AG04449 (cell line): ENCODE measurements around the gene STARD7.
"Not testable (repeated sequence)": the region's sequence is repeated elsewhere in the genome, so short reads cannot be mapped to it uniquely, and the experiment has no call there.

ENCODE experiments used
- CTCF ChIA-PET: fragments of 350-600 bp; formaldehyde crosslinking; extraction: SDS; loops from one replicate; lab custom pipeline; 2021; ENCODE audit warnings: antibody characterized with exemption; lab: Yijun Ruan, JAX
- POLR2A ChIA-PET: fragments of 400-600, 350-600 bp; formaldehyde crosslinking; extraction: SDS; loops from one replicate; lab custom pipeline; 2020; ENCODE audit warnings: antibody characterized with exemption, inconsistent platforms; lab: Yijun Ruan, JAX
- DNase-seq: peaks from one replicate; pipeline ENCODE4 v3.0.0-alpha.2; 2010; ENCODE audit warnings: low read depth, low spot score
- H3K4me3 ChIP-seq: 2 replicates; pipeline ENCODE4 v1.5.1; 2011; ENCODE audit warnings: low read depth, mild to moderate bottlenecking, control low read depth, low read length
- TF ChIP-seq, protein P1 (sequence below): IDR thresholded peaks from one replicate; pipeline ENCODE4 v1.5.1; 2011; ENCODE audit warnings: mild to moderate bottlenecking, moderate library complexity, low read length, control low read depth, inconsistent platforms; ENCODE audit not compliant: insufficient read depth; ENCODE audit errors: missing control alignments

The STARD7 gene

DNA sequence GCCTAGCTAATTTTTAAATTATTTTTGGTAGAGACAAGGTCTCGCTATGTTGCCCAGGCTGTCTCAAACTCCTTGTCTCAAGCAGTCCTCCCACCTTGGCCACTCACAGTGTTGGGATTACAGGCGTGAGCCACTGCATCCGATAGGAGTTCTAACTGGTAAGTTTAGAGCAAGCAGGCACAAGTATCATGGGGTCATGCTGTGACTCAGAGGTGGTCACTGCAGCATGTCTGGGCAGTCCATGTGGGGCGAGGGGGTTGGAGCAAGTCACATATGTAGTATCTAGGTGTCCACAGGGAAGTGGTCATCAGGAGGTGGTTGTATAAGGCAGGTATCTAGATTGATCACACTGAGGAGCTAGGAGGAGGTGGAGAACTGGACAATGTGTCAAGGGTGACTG is 22.7 kb upstream of the STARD7 start:
- ChIA-PET CTCF (interaction anchor here (0.8 kb wide), 1 partner anchor 93 kb away, joined by 3 read pairs; the partner anchor contains the start of gene ASTL), POLR2A (no interaction called here)
- no peak for DNase-seq
- TF ChIP-seq, protein P1, sequence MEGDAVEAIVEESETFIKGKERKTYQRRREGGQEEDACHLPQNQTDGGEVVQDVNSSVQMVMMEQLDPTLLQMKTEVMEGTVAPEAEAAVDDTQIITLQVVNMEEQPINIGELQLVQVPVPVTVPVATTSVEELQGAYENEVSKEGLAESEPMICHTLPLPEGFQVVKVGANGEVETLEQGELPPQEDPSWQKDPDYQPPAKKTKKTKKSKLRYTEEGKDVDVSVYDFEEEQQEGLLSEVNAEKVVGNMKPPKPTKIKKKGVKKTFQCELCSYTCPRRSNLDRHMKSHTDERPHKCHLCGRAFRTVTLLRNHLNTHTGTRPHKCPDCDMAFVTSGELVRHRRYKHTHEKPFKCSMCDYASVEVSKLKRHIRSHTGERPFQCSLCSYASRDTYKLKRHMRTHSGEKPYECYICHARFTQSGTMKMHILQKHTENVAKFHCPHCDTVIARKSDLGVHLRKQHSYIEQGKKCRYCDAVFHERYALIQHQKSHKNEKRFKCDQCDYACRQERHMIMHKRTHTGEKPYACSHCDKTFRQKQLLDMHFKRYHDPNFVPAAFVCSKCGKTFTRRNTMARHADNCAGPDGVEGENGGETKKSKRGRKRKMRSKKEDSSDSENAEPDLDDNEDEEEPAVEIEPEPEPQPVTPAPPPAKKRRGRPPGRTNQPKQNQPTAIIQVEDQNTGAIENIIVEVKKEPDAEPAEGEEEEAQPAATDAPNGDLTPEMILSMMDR, result no peak
- no peak overlapping the region for H3K4me3 ChIP-seq

- CTCF ChIA-PET, result interaction anchor here (0.5 to 0.9 kb wide), 2 partner anchors 16 to 49 kb away, joined by 4 read pairs; partner anchors contain the start of gene STARD7
Observed at GRCh38 chr2:96225016-96225533, 16.4 kb upstream of the STARD7 start.

GRCh38 chr2:96221106-96221505 is 12.5 kb upstream of the STARD7 start:
- H3K4me3 ChIP-seq, CTCF ChIA-PET, POLR2A ChIA-PET, DNase-seq: not testable (repeated sequence)

More at GRCh38 chr2:96225016-96225533, 16.4 kb upstream of the STARD7 start:
- POLR2A ChIA-PET, result no interaction called here
- no peak overlapping the region for H3K4me3 ChIP-seq
- TF ChIP-seq, protein P1, result no peak
- no peak for DNase-seq

GRCh38 chr2:96219959-96220358 is 11.3 kb upstream of the STARD7 start:
- DNase-seq, POLR2A ChIA-PET, CTCF ChIA-PET, H3K4me3 ChIP-seq: not testable (repeated sequence)

GRCh38 chr2:96218508-96219131 is 10.0 kb upstream of the STARD7 start:
- H3K4me3 ChIP-seq, result no peak overlapping the region
- ChIA-PET CTCF (no interaction called here), POLR2A (no interaction called here)
- no peak for DNase-seq
- TF ChIP-seq, protein P1, result no peak

DNA sequence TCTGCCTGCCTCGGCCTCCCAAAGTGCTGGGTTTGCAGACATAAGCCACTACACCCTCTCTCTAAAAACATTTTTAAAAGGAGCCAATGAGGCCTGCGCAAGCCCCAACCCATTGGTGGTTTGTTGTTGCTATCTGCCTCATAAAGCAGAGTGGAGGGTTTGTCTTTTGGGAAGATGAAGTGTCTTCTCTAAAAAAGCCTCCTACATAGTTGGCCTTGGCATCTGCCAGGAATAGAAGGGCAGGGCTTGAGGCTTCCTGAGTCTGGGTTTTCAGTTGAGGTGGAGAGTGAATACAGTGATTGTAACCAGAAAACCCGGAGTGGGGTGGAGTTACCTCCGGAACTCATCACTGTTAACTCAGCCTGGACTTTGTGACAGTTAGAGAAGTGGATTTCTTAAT is 5.9 kb upstream of the STARD7 start:
- TF ChIP-seq, protein P1, result no peak
- H3K4me3 ChIP-seq, result no peak overlapping the region
- no peak for DNase-seq
- ChIA-PET CTCF (no interaction called here), POLR2A (no interaction called here)

DNA sequence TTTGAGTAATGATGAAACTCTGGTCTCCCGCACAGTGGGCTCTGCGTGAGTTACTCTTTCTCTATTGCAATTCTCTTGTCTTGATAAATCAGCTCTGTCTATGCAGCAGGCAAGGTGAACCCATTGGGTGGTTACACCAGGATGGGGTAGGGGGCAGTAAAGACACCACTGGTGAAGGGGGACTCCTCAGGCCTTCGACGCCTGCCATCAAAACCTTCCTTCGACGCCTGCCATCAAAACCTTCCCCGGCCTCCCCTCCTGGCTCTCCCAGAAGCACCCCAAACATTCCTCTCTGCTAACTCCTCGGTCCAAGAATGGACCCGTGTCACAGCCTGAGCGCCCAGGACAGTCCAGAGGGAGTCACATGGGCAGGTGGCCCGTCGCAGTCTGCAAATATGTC is 4.8 kb upstream of the STARD7 start:
- TF ChIP-seq, protein P1, result no peak
- ChIA-PET CTCF (interaction anchor here (1.2 kb wide), 1 partner anchor 73 kb away, joined by 3 read pairs; no protein-coding TSS in a partner anchor), POLR2A (no interaction called here)
- H3K4me3 ChIP-seq, result no peak overlapping the region
- no peak for DNase-seq
